PFSK-1 (cell line): ENCODE measurements around the gene KHDC3L.

Experiments
- FOXP2 ChIP-seq: optimal IDR thresholded peaks from 2 replicates; pipeline ENCODE3; 2011; ENCODE audit warnings: borderline replicate concordance, control low read depth, inconsistent platforms; ENCODE audit not compliant: insufficient read depth; ENCODE audit errors: extremely low read length, extremely low read depth
- POLR2AphosphoS5 ChIP-seq: IDR thresholded peaks from 2 replicates; pipeline ENCODE4 v1.6.1; 2012; ENCODE audit warnings: low read depth, mild to moderate bottlenecking, control low read depth, low read length, moderate library complexity
- SIN3A ChIP-seq: IDR thresholded peaks from 2 replicates; pipeline ENCODE4 v1.6.1; 2012; ENCODE audit warnings: mild to moderate bottlenecking, low read length, moderate library complexity, borderline replicate concordance; ENCODE audit not compliant: insufficient read depth
- TAF1 ChIP-seq: IDR thresholded peaks from 2 replicates; pipeline ENCODE4 v1.6.1; 2012; ENCODE audit warnings: low read length, control low read depth, borderline replicate concordance; ENCODE audit not compliant: insufficient read depth
- TF ChIP-seq, protein P1 (sequence below), 2 experiments: IDR thresholded peaks; 2 replicates each; pipeline versions ENCODE4 v1.6.1 to v1.8.0; 2011 to 2012; ENCODE audit warnings: low read depth in 2 of 2, low read length in 2 of 2, control low read depth in 1 of 2, inconsistent platforms in 1 of 2, mild to moderate bottlenecking in 1 of 2, moderate library complexity in 1 of 2; ENCODE audit not compliant: insufficient read depth in 1 of 2

DNA sequence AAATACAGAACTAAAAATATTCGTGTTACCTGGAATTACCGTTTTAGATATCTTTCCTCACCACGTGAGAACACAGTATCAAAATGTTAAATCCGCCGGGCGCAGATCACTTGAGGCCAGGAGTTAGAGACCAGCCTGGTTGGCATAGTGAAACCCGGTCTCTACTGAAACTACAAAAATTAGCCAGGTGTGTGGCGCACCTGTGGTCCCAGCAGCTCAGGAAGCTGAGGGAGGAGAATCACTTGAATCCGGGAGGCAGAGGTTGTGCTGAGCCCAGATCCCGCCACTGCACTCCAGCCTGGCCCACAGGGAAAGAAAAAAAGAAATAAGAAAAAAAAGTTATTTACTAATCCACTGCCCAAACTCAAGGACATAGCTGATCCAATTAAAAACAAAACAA is 27.4 kb downstream of the KHDC3L start:
- TF ChIP-seq POLR2AphosphoS5: no peak
- TF ChIP-seq, protein P1, sequence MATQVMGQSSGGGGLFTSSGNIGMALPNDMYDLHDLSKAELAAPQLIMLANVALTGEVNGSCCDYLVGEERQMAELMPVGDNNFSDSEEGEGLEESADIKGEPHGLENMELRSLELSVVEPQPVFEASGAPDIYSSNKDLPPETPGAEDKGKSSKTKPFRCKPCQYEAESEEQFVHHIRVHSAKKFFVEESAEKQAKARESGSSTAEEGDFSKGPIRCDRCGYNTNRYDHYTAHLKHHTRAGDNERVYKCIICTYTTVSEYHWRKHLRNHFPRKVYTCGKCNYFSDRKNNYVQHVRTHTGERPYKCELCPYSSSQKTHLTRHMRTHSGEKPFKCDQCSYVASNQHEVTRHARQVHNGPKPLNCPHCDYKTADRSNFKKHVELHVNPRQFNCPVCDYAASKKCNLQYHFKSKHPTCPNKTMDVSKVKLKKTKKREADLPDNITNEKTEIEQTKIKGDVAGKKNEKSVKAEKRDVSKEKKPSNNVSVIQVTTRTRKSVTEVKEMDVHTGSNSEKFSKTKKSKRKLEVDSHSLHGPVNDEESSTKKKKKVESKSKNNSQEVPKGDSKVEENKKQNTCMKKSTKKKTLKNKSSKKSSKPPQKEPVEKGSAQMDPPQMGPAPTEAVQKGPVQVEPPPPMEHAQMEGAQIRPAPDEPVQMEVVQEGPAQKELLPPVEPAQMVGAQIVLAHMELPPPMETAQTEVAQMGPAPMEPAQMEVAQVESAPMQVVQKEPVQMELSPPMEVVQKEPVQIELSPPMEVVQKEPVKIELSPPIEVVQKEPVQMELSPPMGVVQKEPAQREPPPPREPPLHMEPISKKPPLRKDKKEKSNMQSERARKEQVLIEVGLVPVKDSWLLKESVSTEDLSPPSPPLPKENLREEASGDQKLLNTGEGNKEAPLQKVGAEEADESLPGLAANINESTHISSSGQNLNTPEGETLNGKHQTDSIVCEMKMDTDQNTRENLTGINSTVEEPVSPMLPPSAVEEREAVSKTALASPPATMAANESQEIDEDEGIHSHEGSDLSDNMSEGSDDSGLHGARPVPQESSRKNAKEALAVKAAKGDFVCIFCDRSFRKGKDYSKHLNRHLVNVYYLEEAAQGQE (IDR thresholded peaks at IDR 0.05; ENCODE audit: insufficient read depth in 1 of 2, low read depth in 2 of 2, low read length in 2 of 2): no peak
- no peak for TF ChIP-seq TAF1
- no peak for TF ChIP-seq SIN3A
- TF ChIP-seq FOXP2: no peak
